GM18526 (cell line): Measurements from ENCODE around the gene ASPN.

Source experiments
- POLR2A ChIP-seq: IDR thresholded peaks from 3 replicates; pipeline ENCODE4 v1.6.1; 2011; ENCODE audit not compliant: insufficient read length; ENCODE audit errors: extremely low read depth

Gene ASPN

DNA sequence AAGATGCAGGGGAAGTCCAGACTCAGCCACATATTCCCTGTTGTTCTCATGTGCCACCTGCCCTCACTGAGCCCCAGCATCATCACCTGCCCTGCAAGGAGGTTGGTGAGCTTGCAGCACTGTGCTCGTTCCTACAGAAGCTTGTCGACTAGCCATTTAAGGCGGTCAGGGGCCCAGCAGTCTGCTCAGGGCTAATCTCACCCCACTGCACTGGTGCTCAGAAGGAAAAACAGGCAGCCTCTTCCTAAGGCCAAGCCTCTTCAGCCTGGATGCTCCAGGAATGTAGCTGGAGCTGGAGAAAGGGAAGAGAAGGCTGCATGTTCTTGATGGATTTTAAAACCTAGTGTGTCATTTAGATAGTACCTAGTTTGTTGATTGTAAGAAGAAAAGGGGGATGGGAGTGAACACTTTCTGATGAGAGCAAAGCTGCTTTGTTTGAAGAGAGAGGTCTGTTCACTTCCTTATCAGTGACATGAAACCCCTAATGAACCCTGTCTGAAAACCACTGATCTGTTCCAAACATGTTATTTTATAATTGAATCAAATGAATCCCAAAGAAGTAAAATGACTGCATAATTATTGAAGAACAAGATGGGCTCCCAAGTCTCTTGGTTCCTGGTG lies 10.6 kb upstream of the ASPN start:
- no peak for TF ChIP-seq POLR2A

GRCh38 chr9:92488681-92489550 lies 6.6 kb upstream of the ASPN start:
- no peak for TF ChIP-seq POLR2A

DNA sequence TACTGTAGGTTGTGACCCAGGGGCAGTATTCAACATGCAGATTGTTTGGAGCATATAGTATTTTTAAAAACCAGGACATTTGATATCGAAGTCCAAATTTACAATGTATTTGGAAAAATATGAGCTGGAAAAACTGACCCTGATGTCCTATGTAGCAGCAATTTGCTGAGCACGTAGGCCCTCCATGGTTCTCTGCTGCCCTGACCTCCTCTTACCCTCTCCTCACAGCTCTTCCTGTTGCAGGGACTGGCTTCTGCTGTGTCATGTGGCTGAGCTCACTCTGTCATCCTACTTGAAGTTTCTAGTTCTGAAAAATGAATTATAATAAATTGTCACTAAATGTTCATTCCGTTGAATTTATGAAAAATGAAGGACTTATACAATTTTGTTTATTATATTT lies 4.1 kb upstream of the ASPN start:
- TF ChIP-seq POLR2A = no peak

GRCh38 chr9:92484563-92484962 lies 2.3 kb upstream of the ASPN start:
- no peak for TF ChIP-seq POLR2A

- TF ChIP-seq POLR2A = no peak
Observed at GRCh38 chr9:92483627-92484545, 1.6 kb upstream of the ASPN start.

DNA sequence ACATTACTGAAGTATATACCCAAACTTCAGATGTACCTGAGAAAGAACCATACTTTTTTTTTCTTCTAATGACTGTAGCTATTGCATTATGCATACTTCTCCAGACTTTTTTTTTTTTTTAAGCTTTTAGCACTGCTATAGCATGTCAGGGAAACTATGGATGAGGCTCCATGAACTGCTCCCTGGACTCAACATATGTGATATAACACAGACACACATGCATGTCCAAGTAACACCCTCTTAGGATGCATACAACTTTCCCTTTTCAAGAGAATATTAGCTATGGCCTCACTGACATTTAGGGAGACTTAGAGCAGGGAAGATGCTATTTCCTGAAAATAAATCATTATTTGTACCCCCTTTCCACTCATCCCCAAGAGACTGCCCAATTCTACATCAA lies 499 bp upstream of the ASPN start:
- no peak for TF ChIP-seq POLR2A

GRCh38 chr9:92480986-92481633 lies 1.2 kb downstream of the ASPN start:
- TF ChIP-seq POLR2A = no peak

DNA sequence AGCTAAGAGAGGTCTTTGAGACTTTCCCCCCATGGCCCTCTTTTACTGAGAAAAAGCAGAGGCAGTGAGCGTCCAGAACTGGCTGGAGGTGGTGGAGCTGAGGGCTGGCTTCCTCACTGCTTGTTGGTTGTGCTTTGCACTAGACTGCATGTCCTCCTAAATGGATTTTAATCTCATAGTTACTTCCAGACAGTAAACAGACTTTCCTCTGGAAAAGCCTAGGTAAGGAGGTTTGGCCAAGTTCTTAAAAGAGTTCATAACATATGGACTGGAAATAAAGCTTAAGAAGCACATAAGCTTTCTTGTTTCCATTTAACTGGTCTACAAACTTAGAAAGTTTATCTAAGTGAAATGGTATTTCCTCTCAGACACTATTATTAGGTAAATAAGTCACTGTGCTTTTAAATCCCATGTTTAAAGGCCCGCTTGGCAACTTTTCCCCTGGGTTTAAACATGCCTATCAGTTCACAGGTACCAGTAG lies 2.0 kb downstream of the ASPN start:
- TF ChIP-seq POLR2A = no peak

DNA sequence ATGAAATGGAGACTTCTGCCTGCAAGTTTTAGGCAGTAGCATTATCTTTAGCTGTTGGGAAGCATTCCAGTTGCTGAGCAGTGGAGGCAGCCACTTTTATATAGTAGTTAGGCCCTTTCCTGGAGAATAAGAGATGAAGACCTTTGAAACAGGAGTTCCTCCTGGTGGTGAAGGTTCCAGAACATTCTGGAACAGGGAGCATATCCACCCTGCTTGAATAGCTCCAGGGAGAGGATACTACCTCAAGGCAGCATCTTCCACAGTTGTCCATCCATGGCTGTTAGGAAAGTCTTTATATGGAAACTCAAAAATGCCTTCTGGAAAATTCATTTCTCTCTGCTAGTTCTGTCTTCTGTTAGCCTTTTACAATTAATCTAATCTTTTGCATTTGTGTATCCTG lies 3.0 kb downstream of the ASPN start:
- no peak for TF ChIP-seq POLR2A

GRCh38 chr9:92478783-92479182 lies 3.5 kb downstream of the ASPN start:
- TF ChIP-seq POLR2A = no peak

GRCh38 chr9:92476962-92477361 lies 5.3 kb downstream of the ASPN start:
- no peak for TF ChIP-seq POLR2A

DNA sequence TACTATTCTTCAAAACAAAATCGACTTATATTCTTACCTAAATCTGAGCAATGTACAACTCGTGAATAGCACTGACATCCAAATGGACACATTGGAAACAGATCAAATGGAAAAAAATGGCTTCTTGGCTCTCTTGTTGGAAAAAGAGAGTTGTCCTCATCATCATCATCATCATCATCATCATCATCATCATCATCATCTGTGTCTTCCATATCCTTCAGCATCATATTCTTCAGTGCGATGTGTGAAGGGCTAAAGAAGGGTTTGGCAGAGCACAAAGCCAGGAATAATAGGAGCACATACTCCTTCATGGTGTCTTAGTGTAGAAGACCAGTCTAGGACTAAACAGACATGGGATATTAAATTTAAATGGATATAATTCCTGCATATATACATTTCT lies 7.7 kb downstream of the ASPN start:
- no peak for TF ChIP-seq POLR2A

GRCh38 chr9:92468206-92468605 lies 14.1 kb downstream of the ASPN start:
- no peak for TF ChIP-seq POLR2A

- TF ChIP-seq POLR2A = no peak
Observed at GRCh38 chr9:92467511-92467910, 14.8 kb downstream of the ASPN start.

- no peak for TF ChIP-seq POLR2A
Observed at GRCh38 chr9:92467041-92467440, 15.3 kb downstream of the ASPN start.
